ENCODE data around the gene NKX2-4. TPM values are rescaled to one million over a fixed set of nuclear protein-coding genes. Genes with fewer than 3 reads are reported as not detected.

The NKX2-4 gene
- total RNA-seq, 1 experiment from 2014 or later = not detected

GRCh38 chr20:21396599-21397340, 556 bp downstream of the NKX2-4 start:
- DNase-seq (ENCODE audit: low read depth, low spot score) (no peak), ATAC-seq (no peak)
- no peaks in the 10 kb centered on the region for H3K9me2 ChIP-seq (ENCODE audit: insufficient read depth)
- no peaks in the 10 kb centered on the region for H3K4me1 ChIP-seq (ENCODE audit: control insufficient read depth in 1 of 2, insufficient read depth in 2 of 2, low read length in 2 of 2)
- ChIA-PET RAD21 (ENCODE audit: low non-redundant PET in 1 of 2, low total read pairs in 2 of 2, uncharacterized antibody in 2 of 2, unreplicated experiment in 2 of 2) (no interaction called here), CTCF (no interaction called here), POLR2A (no interaction called here)
- H3K27ac ChIP-seq (ENCODE audit: low read depth, low read length) = no peak overlapping the region
- H3K79me2 ChIP-seq (ENCODE audit: insufficient read depth, low read length) = no peaks in the 10 kb centered on the region
- no TSS peak for BruUV-seq (replicated peaks)
- no peak overlapping the region for H3K9ac ChIP-seq (ENCODE audit: low read length)
- no peaks in the 10 kb centered on the region for H4K20me1 ChIP-seq (ENCODE audit: insufficient read depth)
- H3K27me3 ChIP-seq (ENCODE audit: insufficient read depth, low read length) = peaks cover 28% of the 10 kb centered on the region
- no peak overlapping the region for H3K4me2 ChIP-seq (ENCODE audit: low read length)
- H2AFZ ChIP-seq (ENCODE audit: low read depth, low read length, poor library complexity, severe bottlenecking) = no peak overlapping the region
- H3K36me3 ChIP-seq (ENCODE audit: control insufficient read depth in 1 of 2, insufficient read depth in 2 of 2, low read length in 2 of 2) = no peaks in the 10 kb centered on the region
- no peak overlapping the region for H3K4me3 ChIP-seq (replicated peaks in 1 of 2; ENCODE audit: low read depth in 1 of 2, low read length in 2 of 2)
- intact Hi-C loops (cut with micrococcal nuclease) = no loop called here
- H3K9me3 ChIP-seq (ENCODE audit: control insufficient read depth in 1 of 2, insufficient read depth in 1 of 2, low read depth in 1 of 2, low read length in 2 of 2) = no peaks in the 10 kb centered on the region
- TF ChIP-seq POLR2A (IDR thresholded peaks at IDR 0.05; ENCODE audit: borderline replicate concordance, extremely low read depth, insufficient read depth, insufficient read length) (no peak), CEBPB (IDR thresholded peaks at IDR 0.05; ENCODE audit: low read depth) (no peak), POLR2AphosphoS5 (IDR thresholded peaks at IDR 0.05; ENCODE audit: low read depth, low read length) (no peak), EZH2phosphoT487 (IDR thresholded peaks at IDR 0.05; ENCODE audit: borderline replicate concordance) (no peak), ZNF274 (IDR thresholded peaks at IDR 0.05; ENCODE audit: low read depth, low read length) (no peak), FOSL1 (IDR thresholded peaks at IDR 0.05; ENCODE audit: low read depth) (no peak), SRF (IDR thresholded peaks at IDR 0.05; ENCODE audit: low read depth) (no peak), MAX (IDR thresholded peaks at IDR 0.05) (no peak), RAD21 (IDR thresholded peaks at IDR 0.05; ENCODE audit: low read depth) (no peak), ZBTB33 (IDR thresholded peaks at IDR 0.05; ENCODE audit: extremely low read depth, insufficient replicate concordance, low read length) (no peak), EZH2 (IDR thresholded peaks at IDR 0.05) (no peak), TCF7L2 (IDR thresholded peaks at IDR 0.05; ENCODE audit: borderline replicate concordance, extremely low read depth, insufficient read depth, insufficient read length) (no peak), ZFX (IDR thresholded peaks at IDR 0.05) (no peak)
